ENCODE results near the gene ABCA2.

ABCA2 gene

GRCh38 chr9:136963751-136964150 lies 64.3 kb downstream of the ABCA2 start:
- DNase-seq (ENCODE audit: low read depth in 2 of 2), result no peak

- DNase-seq (ENCODE audit: low read depth in 2 of 2), result no peak
These were observed 64.7 kb downstream of the ABCA2 start for GRCh38 chr9:136963341-136963740.

- DNase-seq (ENCODE audit: low read depth in 2 of 2), result no peak
These were observed 65.3 kb downstream of the ABCA2 start for GRCh38 chr9:136962701-136963248.

- no peak for DNase-seq (ENCODE audit: low read depth in 2 of 2)
These were observed 65.9 kb downstream of the ABCA2 start for GRCh38 chr9:136962163-136962562.

- no peak for DNase-seq (ENCODE audit: low read depth in 2 of 2)
These were observed 66.6 kb downstream of the ABCA2 start for GRCh38 chr9:136961279-136962065.

- no peak for DNase-seq (ENCODE audit: low read depth in 2 of 2)
These were observed 67.1 kb downstream of the ABCA2 start for GRCh38 chr9:136960938-136961275.

- DNase-seq (ENCODE audit: low read depth in 2 of 2), result no peak
These were observed 67.7 kb downstream of the ABCA2 start for GRCh38 chr9:136960212-136960937.

- no peak for DNase-seq (ENCODE audit: low read depth in 2 of 2)
These were observed 68.9 kb downstream of the ABCA2 start for GRCh38 chr9:136958898-136959850.

- no peak for DNase-seq (ENCODE audit: low read depth in 2 of 2)
These were observed 69.6 kb downstream of the ABCA2 start for GRCh38 chr9:136958473-136958872.

- DNase-seq (ENCODE audit: low read depth in 2 of 2), result no peak
These were observed 70.1 kb downstream of the ABCA2 start for GRCh38 chr9:136957901-136958300.

GRCh38 chr9:136957461-136957860 lies 70.6 kb downstream of the ABCA2 start:
- DNase-seq (ENCODE audit: low read depth in 2 of 2), result no peak
